SK-N-SH treated with all-trans-retinoic acid at 6 μM for 48 hours (cell line): ENCODE measurements around the gene SLC4A1AP.

Source experiments
- ATAC-seq: fragments of 200-7000 bp; cut with Tn5 transposase; 3 replicates; pipeline ENCODE4 v1.9.1; 2020; ENCODE audit warnings: mild to moderate bottlenecking, moderate library complexity
- ARNTL ChIP-seq: fragments of 450-650 bp; formaldehyde crosslinking; IDR thresholded peaks from 2 replicates; pipeline ENCODE4 v1.5.0; 2020; ENCODE audit warnings: low read depth, mild to moderate bottlenecking, moderate library complexity, borderline replicate concordance
- BACH2 ChIP-seq: fragments of 250-450 bp; sonication (Bioruptor Pico); IDR thresholded peaks from 2 replicates; pipeline ENCODE4 v1.9.0; 2021; ENCODE audit warnings: mild to moderate bottlenecking, borderline replicate concordance
- CREB5 ChIP-seq: fragments of 250-450 bp; sonication (Bioruptor Pico); IDR thresholded peaks from 2 replicates; pipeline ENCODE4 v1.5.1; 2020; ENCODE audit warnings: low read depth, mild to moderate bottlenecking, moderate library complexity
- CSDC2 ChIP-seq: fragments of 250-450 bp; sonication (Bioruptor Pico); IDR thresholded peaks from 2 replicates; pipeline ENCODE4 v1.5.0; 2020; ENCODE audit warnings: mild to moderate bottlenecking, moderate library complexity
- CSRNP3 ChIP-seq: fragments of 250-450 bp; sonication (Bioruptor Pico); IDR thresholded peaks from 2 replicates; pipeline ENCODE4 v1.5.1; 2021; ENCODE audit warnings: mild to moderate bottlenecking, moderate library complexity
- ESRRG ChIP-seq: fragments of 250-450 bp; sonication (Bioruptor Pico); IDR thresholded peaks from 2 replicates; pipeline ENCODE4 v1.6.1; 2021; ENCODE audit warnings: mild to moderate bottlenecking
- GLIS3 ChIP-seq: fragments of 250-450 bp; sonication (Bioruptor Pico); IDR thresholded peaks from 2 replicates; pipeline ENCODE4 v1.5.0; 2020; ENCODE audit warnings: mild to moderate bottlenecking, moderate library complexity
- ISL1 ChIP-seq: fragments of 250-450 bp; sonication (Bioruptor Pico); IDR thresholded peaks from 2 replicates; pipeline ENCODE4 v2.1.2; 2022; ENCODE audit warnings: mild to moderate bottlenecking, moderate library complexity
- PPARA ChIP-seq: fragments of 250-450 bp; sonication (Bioruptor Pico); IDR thresholded peaks from 2 replicates; pipeline ENCODE4 v1.5.0; 2020; ENCODE audit warnings: mild to moderate bottlenecking, borderline replicate concordance
- RARB ChIP-seq: fragments of 250-450 bp; sonication (Bioruptor Pico); IDR thresholded peaks from 2 replicates; pipeline ENCODE4 v1.8.0; 2021; ENCODE audit warnings: mild to moderate bottlenecking, moderate library complexity
- SNAI2 ChIP-seq: fragments of 250-450 bp; sonication (Bioruptor Pico); IDR thresholded peaks from 2 replicates; pipeline ENCODE4 v1.5.0; 2020; ENCODE audit warnings: mild to moderate bottlenecking, moderate library complexity
- TCF4 ChIP-seq: fragments of 250-450 bp; sonication (Bioruptor Pico); IDR thresholded peaks from 2 replicates; pipeline ENCODE4 v1.8.0; 2021; ENCODE audit warnings: mild to moderate bottlenecking, moderate library complexity, borderline replicate concordance
- TOX ChIP-seq: fragments of 250-450 bp; sonication (Bioruptor Pico); IDR thresholded peaks from 2 replicates; pipeline ENCODE4 v1.8.0; 2021; ENCODE audit warnings: mild to moderate bottlenecking, moderate library complexity, borderline replicate concordance
- ZC3H10 ChIP-seq: fragments of 250-450 bp; sonication (Bioruptor Pico); IDR thresholded peaks from 2 replicates; pipeline ENCODE4 v1.5.1; 2021; ENCODE audit warnings: mild to moderate bottlenecking, moderate library complexity
- ZNF565 ChIP-seq: fragments of 450-650 bp; formaldehyde crosslinking; conservative IDR thresholded peaks from 2 replicates; pipeline ENCODE4 v1.5.0; 2020; ENCODE audit warnings: low read depth, mild to moderate bottlenecking, moderate library complexity
- ZNF70 ChIP-seq: fragments of 450-650 bp; formaldehyde crosslinking; IDR thresholded peaks from 2 replicates; pipeline ENCODE4 v1.5.0; 2020; ENCODE audit warnings: mild to moderate bottlenecking, moderate library complexity
- ZNF8 ChIP-seq: fragments of 450-650 bp; formaldehyde crosslinking; IDR thresholded peaks from 2 replicates; pipeline ENCODE4 v1.5.0; 2020; ENCODE audit warnings: mild to moderate bottlenecking, moderate library complexity
- TF ChIP-seq, protein P1 (sequence below): fragments of 250-450 bp; sonication (Bioruptor Pico); IDR thresholded peaks from 2 replicates; pipeline ENCODE4 v1.8.0; 2021; ENCODE audit warnings: low read depth, mild to moderate bottlenecking, moderate library complexity, borderline replicate concordance
- TF ChIP-seq, protein P2 (sequence below): fragments of 250-450 bp; sonication (Bioruptor Pico); IDR thresholded peaks from 2 replicates; pipeline ENCODE4 v1.5.0; 2020; ENCODE audit warnings: mild to moderate bottlenecking, moderate library complexity

The SLC4A1AP gene

DNA sequence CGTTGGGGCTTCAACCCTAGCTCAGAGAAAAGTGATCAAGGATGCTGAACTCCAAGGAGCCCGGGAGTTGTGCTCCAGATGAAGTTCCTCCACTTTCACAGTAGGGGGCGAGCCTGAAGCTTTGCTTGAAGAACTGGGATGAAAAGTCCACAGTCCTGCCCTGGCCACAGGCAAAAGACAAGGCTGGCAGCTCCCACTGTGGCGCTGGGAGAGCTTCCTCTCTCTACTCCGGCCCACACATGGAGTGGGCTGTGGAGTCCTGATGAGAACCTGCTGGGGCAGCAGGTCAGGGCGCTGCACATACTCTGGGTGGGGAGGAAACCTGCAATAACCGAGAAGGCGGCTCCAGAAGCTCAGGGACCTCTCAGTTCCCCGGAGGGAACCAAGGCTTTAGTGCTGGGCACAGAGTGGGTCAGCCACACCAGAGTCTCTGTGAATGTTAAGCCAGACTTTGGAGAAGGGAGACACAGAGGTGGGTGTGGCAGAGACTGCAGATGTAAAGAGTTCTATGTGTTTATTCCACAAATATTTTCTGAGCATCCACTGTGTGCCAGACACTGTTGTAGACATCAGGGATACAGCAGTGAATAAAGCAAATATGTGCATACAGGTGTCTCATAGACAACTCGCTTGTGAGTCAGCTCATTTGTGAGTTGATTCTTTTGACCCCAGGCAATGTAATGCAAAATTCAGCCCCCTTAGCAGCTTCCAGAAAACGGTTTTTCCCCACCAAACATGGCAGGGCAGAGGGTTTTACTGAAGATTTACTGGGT, 59.9 kb downstream of the SLC4A1AP start:
- ATAC-seq = peak; percentile 84
- no peak for TF ChIP-seq TOX
- TF ChIP-seq ZC3H10 (CRISPR knock-in tag) = no peak
- TF ChIP-seq RARB = no peak
- TF ChIP-seq, protein P1, sequence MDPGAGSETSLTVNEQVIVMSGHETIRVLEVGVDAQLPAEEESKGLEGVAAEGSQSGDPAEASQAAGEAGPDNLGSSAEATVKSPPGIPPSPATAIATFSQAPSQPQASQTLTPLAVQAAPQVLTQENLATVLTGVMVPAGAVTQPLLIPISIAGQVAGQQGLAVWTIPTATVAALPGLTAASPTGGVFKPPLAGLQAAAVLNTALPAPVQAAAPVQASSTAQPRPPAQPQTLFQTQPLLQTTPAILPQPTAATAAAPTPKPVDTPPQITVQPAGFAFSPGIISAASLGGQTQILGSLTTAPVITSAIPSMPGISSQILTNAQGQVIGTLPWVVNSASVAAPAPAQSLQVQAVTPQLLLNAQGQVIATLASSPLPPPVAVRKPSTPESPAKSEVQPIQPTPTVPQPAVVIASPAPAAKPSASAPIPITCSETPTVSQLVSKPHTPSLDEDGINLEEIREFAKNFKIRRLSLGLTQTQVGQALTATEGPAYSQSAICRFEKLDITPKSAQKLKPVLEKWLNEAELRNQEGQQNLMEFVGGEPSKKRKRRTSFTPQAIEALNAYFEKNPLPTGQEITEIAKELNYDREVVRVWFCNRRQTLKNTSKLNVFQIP (CRISPR knock-in tag) = no peak
- no peak for TF ChIP-seq SNAI2 (CRISPR knock-in tag)
- TF ChIP-seq ISL1 = no peak
- TF ChIP-seq ZNF565 (CRISPR knock-in tag) = no peak
- TF ChIP-seq ARNTL (CRISPR knock-in tag) = no peak
- no peak for TF ChIP-seq CSDC2 (CRISPR knock-in tag)
- no peak for TF ChIP-seq CREB5 (CRISPR knock-in tag)
- no peak for TF ChIP-seq ESRRG (CRISPR knock-in tag)
- TF ChIP-seq ZNF8 (CRISPR knock-in tag) = no peak
- TF ChIP-seq CSRNP3 (CRISPR knock-in tag) = no peak
- no peak for TF ChIP-seq TCF4
- no peak for TF ChIP-seq BACH2

DNA sequence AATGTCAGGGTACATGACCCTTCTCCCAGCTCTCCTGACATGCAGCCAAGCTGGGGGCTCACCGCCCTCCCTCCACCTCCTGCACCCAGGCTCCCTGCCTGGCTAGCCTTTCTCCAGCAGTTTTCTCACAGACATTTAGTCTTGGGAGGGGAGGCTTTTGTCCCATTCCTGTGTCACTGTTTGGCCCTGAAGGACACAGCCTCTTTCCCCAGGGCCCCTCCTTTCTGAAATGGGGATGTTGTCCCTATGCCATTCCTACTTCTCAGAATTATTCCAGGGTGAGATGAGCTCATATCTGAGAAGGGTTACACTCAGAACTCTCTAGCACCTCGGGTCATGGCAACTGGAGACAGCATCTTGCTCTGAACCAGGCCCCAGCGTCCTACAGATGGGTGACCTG, 60.5 kb downstream of the SLC4A1AP start:
- no peak for ATAC-seq
- TF ChIP-seq ZNF8 (CRISPR knock-in tag) (no peak), TCF4 (no peak), ZNF70 (CRISPR knock-in tag) (no peak), GLIS3 (CRISPR knock-in tag) (no peak), CSRNP3 (CRISPR knock-in tag) (no peak), BACH2 (no peak), ZNF565 (CRISPR knock-in tag) (no peak), PPARA (CRISPR knock-in tag) (no peak), SNAI2 (CRISPR knock-in tag) (no peak), RARB (no peak), ZC3H10 (CRISPR knock-in tag) (no peak), TOX (no peak), CREB5 (CRISPR knock-in tag) (no peak)
- TF ChIP-seq, protein P2, sequence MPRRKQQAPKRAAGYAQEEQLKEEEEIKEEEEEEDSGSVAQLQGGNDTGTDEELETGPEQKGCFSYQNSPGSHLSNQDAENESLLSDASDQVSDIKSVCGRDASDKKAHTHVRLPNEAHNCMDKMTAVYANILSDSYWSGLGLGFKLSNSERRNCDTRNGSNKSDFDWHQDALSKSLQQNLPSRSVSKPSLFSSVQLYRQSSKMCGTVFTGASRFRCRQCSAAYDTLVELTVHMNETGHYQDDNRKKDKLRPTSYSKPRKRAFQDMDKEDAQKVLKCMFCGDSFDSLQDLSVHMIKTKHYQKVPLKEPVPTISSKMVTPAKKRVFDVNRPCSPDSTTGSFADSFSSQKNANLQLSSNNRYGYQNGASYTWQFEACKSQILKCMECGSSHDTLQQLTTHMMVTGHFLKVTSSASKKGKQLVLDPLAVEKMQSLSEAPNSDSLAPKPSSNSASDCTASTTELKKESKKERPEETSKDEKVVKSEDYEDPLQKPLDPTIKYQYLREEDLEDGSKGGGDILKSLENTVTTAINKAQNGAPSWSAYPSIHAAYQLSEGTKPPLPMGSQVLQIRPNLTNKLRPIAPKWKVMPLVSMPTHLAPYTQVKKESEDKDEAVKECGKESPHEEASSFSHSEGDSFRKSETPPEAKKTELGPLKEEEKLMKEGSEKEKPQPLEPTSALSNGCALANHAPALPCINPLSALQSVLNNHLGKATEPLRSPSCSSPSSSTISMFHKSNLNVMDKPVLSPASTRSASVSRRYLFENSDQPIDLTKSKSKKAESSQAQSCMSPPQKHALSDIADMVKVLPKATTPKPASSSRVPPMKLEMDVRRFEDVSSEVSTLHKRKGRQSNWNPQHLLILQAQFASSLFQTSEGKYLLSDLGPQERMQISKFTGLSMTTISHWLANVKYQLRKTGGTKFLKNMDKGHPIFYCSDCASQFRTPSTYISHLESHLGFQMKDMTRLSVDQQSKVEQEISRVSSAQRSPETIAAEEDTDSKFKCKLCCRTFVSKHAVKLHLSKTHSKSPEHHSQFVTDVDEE (CRISPR knock-in tag) = no peak
- TF ChIP-seq, protein P1 (CRISPR knock-in tag) = no peak
